Measurements from ENCODE around the gene CUX1. TPM values are rescaled to one million over a fixed set of nuclear protein-coding genes. Genes with fewer than 3 reads are reported as not detected.

Gene CUX1
- total and polyA plus RNA-seq, 10 of the 15 experiments (the other 5 are each of a cell fraction or from before 2014, with no cell fraction given), result 6.1 to 48.6 (median 25.9) TPM

DNA sequence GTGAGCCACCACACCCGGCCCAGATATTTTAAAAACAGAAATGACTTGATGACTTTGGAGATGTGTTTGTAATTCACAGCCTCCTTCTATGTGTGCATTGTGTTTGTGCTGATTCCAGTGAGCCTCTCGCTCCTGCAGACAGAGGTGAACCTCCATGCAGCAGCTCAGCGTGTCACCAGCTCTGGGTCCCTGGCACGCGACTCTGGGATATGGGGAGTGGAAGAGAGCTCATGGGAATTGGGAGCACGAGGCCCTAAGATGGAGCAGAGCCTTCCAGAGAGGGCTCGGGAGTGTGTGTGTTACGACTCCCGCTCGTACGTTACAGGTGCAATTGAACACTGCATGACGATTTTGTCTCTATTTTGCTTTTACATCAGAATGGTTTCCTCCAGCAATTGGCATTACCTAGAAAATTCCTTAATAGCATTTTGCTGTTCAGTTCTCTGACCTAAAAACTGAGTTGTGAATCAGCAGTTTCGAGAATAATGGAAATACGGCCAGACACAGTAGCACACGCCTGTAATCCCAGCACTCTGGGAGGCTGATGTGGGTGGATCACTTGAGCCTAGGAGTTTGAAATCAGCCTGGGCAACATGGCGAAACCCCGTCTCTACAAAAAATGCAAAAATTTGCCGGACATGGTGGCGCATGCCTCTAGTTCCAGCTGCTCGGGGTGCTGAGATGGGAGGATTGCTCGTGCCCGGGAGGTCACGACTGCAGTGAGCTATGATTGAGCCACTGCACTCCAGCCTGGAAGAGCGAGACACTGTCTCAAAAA lies 204.6 kb downstream of the CUX1 start:
- BruUV-seq (replicated peaks), result no TSS peak
- intact Hi-C loops (cut with micrococcal nuclease; ENCODE audit: unreplicated experiment) (no loop called here), in situ Hi-C loops (cut with MboI) (no loop called here)
- peaks cover 0 to 3% of the 10 kb centered on the region in 2 experiments; a peak in 3 of 4 replicates for H3K36me3 ChIP-seq (ENCODE audit: control insufficient read depth in 2 of 2, insufficient read depth in 2 of 2, low read length in 1 of 2)
- no peak overlapping the region for H2AFZ ChIP-seq (ENCODE audit: control insufficient read depth, low read depth, low read length)
- H3K4me1 ChIP-seq (ENCODE audit: control insufficient read depth, insufficient read depth, low read length), result no peaks in the 10 kb centered on the region
- CTCF ChIA-PET, result interaction anchor here (0.7 to 1.2 kb wide), 2 partner anchors 13 to 141 kb away, joined by 4 read pairs; no protein-coding TSS in a partner anchor
- DNase-seq (ENCODE audit: low read depth, low spot score), result no peak
- no peaks in the 10 kb centered on the region for H3K27me3 ChIP-seq (replicated peaks in 1 of 2; ENCODE audit: control insufficient read depth in 2 of 2, insufficient read depth in 2 of 2, low read length in 1 of 2)
- no peak overlapping the region for H3K4me3 ChIP-seq
- no peaks in the 10 kb centered on the region for H3K79me2 ChIP-seq (ENCODE audit: control insufficient read depth, insufficient read depth, low read length)
- no peaks in the 10 kb centered on the region; the same call in 1 of the 2 replicates for H4K20me1 ChIP-seq (ENCODE audit: control insufficient read depth, insufficient read depth)
- no peak overlapping the region for H3K9ac ChIP-seq (ENCODE audit: control insufficient read depth, insufficient read depth, low read length)
- POLR2A ChIA-PET, result interaction anchor here (0.6 to 0.7 kb wide), 4 partner anchors 10 to 445 kb away, joined by 3 read pairs; no protein-coding TSS in a partner anchor
- 95% methylated on average over 24 of the region's 24 CpGs for WGBS (ENCODE audit: insufficient coverage, insufficient replicate concordance, low lambda C conversion rate, missing lambda C conversion rate)
- FAIRE-seq, result no peak
- H3K9me3 ChIP-seq (replicated peaks; ENCODE audit: control insufficient read depth, insufficient read depth, low read length), result no peaks in the 10 kb centered on the region
- RAD21 ChIA-PET (ENCODE audit: unreplicated experiment), result interaction anchor here (0.6 to 1.6 kb wide), 2 partner anchors 11 to 30 kb away, joined by 3 to 5 read pairs; no protein-coding TSS in a partner anchor
- H3K27ac ChIP-seq (ENCODE audit: control insufficient read depth, insufficient read depth), result no peak overlapping the region
- no peak overlapping the region for H3K4me2 ChIP-seq (ENCODE audit: control insufficient read depth, insufficient read depth)
- TF ChIP-seq ESRRA (IDR thresholded peaks at IDR 0.05; ENCODE audit: low read length) (no peak), ZBTB4 (CRISPR knock-in tag; IDR thresholded peaks at IDR 0.05) (no peak), SP1 (IDR thresholded peaks at IDR 0.05; ENCODE audit: low read depth, low read length) (no peak), GABPA (IDR thresholded peaks at IDR 0.05; ENCODE audit: low read depth) (no peak), MYB (IDR thresholded peaks at IDR 0.05; ENCODE audit: borderline replicate concordance, low read depth, low read length) (no peak), SUPT20H (IDR thresholded peaks at IDR 0.05; ENCODE audit: borderline replicate concordance, control insufficient read depth, low read depth, low read length) (no peak), STAT1 (conservative IDR thresholded peaks at IDR 0.05) (no peak), ATF7 (IDR thresholded peaks at IDR 0.05; ENCODE audit: low read depth) (no peak)
- TF ChIP-seq, protein P1, sequence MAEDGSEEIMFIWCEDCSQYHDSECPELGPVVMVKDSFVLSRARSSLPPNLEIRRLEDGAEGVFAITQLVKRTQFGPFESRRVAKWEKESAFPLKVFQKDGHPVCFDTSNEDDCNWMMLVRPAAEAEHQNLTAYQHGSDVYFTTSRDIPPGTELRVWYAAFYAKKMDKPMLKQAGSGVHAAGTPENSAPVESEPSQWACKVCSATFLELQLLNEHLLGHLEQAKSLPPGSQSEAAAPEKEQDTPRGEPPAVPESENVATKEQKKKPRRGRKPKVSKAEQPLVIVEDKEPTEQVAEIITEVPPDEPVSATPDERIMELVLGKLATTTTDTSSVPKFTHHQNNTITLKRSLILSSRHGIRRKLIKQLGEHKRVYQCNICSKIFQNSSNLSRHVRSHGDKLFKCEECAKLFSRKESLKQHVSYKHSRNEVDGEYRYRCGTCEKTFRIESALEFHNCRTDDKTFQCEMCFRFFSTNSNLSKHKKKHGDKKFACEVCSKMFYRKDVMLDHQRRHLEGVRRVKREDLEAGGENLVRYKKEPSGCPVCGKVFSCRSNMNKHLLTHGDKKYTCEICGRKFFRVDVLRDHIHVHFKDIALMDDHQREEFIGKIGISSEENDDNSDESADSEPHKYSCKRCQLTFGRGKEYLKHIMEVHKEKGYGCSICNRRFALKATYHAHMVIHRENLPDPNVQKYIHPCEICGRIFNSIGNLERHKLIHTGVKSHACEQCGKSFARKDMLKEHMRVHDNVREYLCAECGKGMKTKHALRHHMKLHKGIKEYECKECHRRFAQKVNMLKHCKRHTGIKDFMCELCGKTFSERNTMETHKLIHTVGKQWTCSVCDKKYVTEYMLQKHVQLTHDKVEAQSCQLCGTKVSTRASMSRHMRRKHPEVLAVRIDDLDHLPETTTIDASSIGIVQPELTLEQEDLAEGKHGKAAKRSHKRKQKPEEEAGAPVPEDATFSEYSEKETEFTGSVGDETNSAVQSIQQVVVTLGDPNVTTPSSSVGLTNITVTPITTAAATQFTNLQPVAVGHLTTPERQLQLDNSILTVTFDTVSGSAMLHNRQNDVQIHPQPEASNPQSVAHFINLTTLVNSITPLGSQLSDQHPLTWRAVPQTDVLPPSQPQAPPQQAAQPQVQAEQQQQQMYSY (CRISPR knock-in tag; IDR thresholded peaks at IDR 0.05), result no peak
- SMC1A ChIA-PET (ENCODE audit: uncharacterized antibody, unreplicated experiment), result interaction anchor here (1.1 to 2.5 kb wide), 2 partner anchors 12 to 33 kb away, joined by 3 to 5 read pairs; no protein-coding TSS in a partner anchor
- no peak for ATAC-seq
